Measurements from ENCODE around the gene TTR.

TTR gene

GRCh38 chr18:31581498-31582197 is 10.0 kb upstream of the TTR start:
- DNase-seq, result no peak

DNA sequence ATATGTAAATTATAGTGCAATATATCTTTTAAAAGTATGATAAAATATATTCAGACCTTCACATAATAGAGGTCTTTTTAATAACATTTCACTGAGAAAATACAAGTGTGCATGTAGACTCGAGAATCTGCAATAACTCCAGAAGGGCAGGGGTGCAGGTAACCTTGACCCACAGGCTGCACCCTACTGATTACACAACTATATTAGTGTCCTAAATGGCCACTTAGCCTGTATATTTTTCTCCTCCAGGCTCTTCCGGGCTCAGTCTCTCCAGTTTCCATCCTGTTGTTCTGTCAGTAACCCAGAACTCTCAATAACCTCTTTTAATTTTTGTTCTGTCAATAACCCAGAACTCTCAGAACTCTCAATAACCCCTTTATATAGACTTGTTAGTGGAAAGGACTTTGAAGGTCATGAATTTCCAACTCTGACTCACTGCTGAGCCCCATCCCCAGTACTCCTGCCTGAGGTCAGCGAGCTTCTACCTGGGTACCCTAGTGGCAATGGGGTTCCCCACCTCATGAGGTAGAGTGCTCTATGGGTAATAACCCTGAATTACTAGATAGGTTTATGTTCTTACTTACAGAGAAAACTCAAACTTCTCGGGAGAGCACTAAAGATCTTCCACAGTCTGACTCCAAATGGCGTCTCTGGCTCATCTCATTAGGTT is 8.4 kb upstream of the TTR start:
- no peak for DNase-seq

DNA sequence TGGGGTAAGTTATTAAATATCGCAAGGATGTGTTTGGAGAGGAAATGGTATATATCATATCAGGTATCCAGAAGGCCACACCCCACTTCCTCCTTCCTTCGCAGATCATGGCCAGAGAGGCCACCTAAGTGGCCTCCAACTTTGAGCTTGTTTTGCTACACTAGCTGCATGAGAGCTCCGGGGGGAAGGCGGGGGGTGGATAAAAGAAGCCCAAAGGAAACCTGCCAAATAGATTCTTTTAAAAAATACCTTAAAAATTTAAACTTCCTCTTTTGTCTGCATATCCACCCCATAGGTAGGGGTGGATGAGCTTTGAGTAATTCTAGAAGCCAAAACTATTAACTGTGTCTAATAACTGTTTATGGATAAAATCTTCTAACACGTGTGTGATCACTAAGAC is 5.7 kb upstream of the TTR start:
- no peak for DNase-seq

DNA sequence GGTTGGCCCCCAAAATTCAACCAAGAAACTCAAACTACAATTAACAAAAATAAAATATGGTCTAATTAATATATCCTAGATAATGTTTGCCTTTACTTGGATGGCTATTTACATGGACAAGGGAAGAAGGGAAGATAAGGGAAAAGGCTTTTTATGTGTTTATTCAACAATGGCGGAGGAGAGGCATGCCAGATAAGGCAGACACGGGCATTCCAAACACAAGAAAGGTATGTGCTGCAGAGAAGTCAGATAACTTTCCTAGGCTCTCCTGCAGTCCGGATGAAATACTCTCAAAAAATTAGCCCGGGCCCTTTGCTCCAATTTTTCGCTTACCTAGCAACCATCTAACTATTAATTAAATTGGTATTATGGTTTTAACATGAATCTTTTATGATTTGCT is 5.1 kb upstream of the TTR start:
- no peak for DNase-seq

DNA sequence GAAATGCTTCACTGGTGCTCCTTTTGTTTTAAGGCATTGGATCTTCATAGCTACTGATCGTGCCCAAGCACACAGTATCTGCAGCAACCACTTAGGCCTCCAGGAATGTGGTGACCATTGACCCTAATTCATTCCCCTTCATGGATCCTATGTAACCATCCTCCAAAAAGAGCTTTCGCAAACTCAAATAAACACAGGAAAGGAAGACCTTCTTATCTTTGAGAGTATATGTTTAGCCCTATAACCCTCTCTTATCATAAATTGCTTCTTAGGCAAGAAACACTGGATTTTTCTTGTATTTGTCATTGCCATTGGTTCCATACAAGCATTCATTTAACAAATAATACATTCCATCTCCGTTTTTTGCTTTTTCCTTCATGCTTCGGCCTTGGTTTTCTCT is 4.1 kb upstream of the TTR start:
- DNase-seq, result no peak

DNA sequence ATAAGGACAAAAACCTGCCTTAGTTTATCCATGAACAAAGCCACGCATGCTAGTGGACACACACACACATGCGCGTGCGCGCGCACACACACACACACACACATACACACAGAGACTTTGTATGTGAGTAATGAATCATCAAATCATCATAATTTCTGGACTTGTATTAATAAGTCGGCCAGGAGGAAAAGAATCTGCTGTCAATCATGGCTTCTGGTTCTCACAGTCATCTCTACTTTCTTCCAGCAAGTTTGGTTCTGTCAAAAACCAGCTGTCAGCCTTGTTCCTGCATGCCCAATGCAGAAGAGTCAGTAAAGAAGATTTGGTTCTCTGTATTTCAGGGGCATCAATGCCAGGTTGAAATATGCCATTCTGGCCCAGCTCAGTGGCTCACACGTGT is 1.1 kb upstream of the TTR start:
- DNase-seq, result no peak

- no peak for DNase-seq
These were observed 564 bp upstream of the TTR start for GRCh38 chr18:31591113-31591512.

DNA sequence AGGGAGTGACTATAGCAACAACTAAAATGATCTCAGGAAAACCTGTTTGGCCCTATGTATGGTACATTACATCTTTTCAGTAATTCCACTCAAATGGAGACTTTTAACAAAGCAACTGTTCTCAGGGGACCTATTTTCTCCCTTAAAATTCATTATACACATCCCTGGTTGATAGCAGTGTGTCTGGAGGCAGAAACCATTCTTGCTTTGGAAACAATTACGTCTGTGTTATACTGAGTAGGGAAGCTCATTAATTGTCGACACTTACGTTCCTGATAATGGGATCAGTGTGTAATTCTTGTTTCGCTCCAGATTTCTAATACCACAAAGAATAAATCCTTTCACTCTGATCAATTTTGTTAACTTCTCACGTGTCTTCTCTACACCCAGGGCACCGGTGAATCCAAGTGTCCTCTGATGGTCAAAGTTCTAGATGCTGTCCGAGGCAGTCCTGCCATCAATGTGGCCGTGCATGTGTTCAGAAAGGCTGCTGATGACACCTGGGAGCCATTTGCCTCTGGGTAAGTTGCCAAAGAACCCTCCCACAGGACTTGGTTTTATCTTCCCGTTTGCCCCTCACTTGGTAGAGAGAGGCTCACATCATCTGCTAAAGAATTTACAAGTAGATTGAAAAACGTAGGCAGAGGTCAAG is 955 bp downstream of the TTR start:
- DNase-seq, result no peak

DNA sequence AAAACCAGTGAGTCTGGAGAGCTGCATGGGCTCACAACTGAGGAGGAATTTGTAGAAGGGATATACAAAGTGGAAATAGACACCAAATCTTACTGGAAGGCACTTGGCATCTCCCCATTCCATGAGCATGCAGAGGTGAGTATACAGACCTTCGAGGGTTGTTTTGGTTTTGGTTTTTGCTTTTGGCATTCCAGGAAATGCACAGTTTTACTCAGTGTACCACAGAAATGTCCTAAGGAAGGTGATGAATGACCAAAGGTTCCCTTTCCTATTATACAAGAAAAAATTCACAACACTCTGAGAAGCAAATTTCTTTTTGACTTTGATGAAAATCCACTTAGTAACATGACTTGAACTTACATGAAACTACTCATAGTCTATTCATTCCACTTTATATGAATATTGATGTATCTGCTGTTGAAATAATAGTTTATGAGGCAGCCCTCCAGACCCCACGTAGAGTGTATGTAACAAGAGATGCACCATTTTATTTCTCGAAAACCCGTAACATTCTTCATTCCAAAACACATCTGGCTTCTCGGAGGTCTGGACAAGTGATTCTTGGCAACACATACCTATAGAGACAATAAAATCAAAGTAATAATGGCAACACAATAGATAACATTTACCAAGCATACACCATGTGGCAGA is 3.6 kb downstream of the TTR start:
- DNase-seq, result no peak

DNA sequence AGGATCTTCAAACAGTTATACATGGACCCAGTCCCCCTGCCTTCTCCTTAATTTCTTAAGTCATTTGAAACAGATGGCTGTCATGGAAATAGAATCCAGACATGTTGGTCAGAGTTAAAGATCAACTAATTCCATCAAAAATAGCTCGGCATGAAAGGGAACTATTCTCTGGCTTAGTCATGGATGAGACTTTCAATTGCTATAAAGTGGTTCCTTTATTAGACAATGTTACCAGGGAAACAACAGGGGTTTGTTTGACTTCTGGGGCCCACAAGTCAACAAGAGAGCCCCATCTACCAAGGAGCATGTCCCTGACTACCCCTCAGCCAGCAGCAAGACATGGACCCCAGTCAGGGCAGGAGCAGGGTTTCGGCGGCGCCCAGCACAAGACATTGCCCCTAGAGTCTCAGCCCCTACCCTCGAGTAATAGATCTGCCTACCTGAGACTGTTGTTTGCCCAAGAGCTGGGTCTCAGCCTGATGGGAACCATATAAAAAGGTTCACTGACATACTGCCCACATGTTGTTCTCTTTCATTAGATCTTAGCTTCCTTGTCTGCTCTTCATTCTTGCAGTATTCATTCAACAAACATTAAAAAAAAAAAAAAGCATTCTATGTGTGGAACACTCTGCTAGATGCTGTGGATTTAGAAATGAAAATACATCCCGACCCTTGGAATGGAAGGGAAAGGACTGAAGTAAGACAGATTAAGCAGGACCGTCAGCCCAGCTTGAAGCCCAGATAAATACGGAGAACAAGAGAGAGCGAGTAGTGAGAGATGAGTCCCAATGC is 4.6 kb downstream of the TTR start:
- no peak for DNase-seq

GRCh38 chr18:31598021-31598805 is 6.5 kb downstream of the TTR start:
- no peak for DNase-seq

- no peak for DNase-seq
These were observed 11.6 kb downstream of the TTR start for GRCh38 chr18:31603315-31603714.

GRCh38 chr18:31606265-31606664 is 14.6 kb downstream of the TTR start:
- DNase-seq, result no peak

DNA sequence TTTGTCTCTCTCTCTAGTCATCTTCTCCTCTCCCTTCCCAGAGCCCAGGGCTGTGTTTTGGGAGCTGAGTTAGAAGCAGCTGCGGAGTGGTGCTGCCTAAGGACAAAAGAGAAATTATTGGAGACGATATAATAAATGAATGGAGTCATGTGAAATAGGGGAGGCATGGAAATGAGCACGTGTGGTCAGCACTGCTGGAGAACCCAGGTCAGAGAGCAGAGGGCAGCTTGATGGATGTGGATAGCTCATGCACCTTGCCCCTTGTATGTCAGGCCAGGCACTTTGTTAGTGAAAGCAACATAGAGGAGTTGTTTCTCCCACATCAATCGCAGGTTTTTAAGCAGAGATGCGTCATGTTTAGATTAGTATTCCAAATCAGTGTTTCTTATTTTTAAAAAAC is 15.7 kb downstream of the TTR start:
- DNase-seq, result no peak

GRCh38 chr18:31609886-31610285 is 18.2 kb downstream of the TTR start:
- no peak for DNase-seq

DNA sequence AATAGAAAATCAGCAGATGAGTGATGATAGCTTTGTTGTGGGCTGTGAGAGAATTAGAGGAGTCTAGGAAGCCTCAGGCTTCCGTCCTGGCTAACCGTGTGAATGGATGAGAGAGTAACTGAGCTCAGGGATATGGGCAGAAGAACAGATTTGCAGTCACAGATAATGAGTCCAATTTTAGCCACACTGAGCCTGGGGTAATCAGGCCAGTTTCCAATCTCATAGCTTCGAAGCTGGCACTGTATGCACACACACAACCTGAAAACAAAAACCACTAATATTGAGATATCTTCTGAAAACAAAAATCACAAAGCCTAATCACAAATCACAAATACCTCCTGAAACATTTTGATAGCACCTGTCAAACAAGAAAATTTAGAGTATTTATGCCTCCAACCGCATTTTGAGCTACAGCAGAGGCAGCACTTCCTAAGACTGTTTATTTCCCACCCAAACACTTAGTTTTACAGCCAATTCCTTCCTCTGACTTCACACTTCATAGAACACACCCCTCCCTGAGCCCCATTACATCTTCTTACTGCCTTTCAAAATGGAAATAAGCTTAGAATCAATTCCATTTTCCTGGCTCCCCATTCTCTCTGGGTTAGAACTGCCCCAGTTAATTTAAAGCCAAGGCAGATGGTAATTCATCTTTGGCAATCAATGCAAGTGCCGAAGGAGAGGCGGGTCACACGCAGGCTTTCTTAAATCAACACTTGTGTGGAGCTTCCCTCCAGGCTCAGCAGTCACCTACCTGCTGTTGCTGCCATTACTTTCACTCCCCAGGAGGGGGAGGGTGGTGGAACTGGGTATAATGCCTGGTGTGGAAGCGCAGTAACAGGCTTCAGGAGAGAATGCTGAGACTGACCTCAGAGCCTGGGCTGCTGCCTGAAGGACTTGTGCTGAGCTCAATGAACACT is 18.9 kb downstream of the TTR start:
- no peak for DNase-seq

GRCh38 chr18:31611511-31611910 is 19.8 kb downstream of the TTR start:
- no peak for DNase-seq

DNA sequence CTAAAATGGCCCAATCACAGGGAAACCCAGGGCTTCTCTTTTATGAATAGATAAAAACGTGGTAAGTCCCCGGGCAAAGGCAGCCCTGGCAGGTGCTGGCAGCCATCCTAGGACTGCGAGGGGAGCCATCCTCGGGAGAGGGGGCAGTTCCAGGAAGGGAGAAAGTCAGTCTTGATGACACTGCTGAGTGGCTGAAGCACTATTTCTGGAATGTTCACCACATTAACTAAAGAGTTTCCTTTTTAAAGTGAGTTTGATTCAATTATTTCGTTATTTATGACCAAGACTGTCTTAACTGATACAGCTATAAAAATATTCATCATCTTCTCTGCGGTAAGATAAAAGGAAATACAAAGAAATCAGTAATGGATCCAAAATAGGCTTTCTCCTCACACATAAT is 20.4 kb downstream of the TTR start:
- DNase-seq, result no peak

DNA sequence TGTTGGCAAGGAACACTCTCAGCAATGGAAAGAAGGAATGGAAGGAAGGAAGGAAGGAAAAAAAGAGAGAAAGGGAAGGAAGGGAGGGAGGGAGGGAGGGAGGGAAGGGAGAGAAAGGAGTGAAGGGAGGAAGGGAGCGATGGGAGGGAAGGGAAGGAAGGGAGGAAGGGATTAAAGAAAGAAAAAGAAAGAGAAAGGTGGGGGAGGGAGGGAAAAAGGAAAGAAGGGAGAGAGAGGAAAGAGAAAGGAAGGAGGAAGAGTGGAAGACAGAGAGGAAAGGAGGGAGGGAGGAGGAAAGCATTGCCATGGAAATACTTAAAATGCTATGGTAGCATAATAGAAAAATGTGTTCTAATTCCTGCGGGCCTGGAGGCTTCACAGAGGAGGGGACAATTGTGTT is 22.4 kb downstream of the TTR start:
- DNase-seq, result no peak

DNA sequence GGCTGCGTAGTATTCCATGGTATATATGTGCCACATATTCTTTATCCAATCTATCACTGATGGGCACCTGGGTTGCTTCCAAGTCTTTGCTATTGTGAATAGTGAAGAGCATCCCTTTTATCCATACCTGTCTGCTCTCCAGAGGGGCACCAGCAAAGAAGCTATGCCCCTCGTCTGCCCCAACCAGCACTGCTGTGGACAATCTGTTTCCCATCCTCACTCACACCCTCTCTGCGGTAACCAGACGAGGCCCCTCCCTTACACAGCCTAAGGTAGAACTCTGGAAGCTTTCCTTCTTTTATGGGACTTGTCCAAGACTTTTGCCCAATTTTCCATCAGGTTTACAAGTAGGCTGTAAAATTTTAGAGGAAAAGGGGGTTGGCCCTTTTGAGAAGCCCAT is 24.9 kb downstream of the TTR start:
- no peak for DNase-seq

Data from CD4-positive, alpha-beta T cell treated with Interleukin-4 for 4 hours (primary cell).